Osteoblast (primary cell): ENCODE measurements around the gene ATMIN. TPM values are rescaled to one million over a fixed set of nuclear protein-coding genes. Genes with fewer than 3 reads are reported as not detected.

ENCODE experiments used
- DNase-seq: peaks from one replicate; pipeline ENCODE4 v3.0.0; 2011; ENCODE audit warnings: low spot score, mixed read lengths; ENCODE audit not compliant: insufficient read length; ENCODE audit errors: missing footprints
- H2AFZ ChIP-seq: 2 replicates; pipeline ENCODE4 v1.6.0; 2011; ENCODE audit warnings: mild to moderate bottlenecking, low read length
- H3K27ac ChIP-seq: 2 replicates; pipeline ENCODE4 v1.5.1; 2011; ENCODE audit warnings: mild to moderate bottlenecking, low read depth, low read length, moderate library complexity
- H3K27me3 ChIP-seq: 2 replicates; pipeline ENCODE4 v1.6.0; 2012; ENCODE audit warnings: mild to moderate bottlenecking, control low read depth, inconsistent platforms, low read length, moderate library complexity; ENCODE audit not compliant: insufficient read depth
- H3K36me3 ChIP-seq: 2 replicates; pipeline ENCODE4 v1.5.1; 2011; ENCODE audit warnings: mild to moderate bottlenecking, low read length, control low read depth, moderate library complexity; ENCODE audit not compliant: insufficient read depth
- H3K4me1 ChIP-seq: 2 replicates; pipeline ENCODE4 v1.5.1; 2011; ENCODE audit warnings: mild to moderate bottlenecking, low read length, control low read depth, moderate library complexity; ENCODE audit not compliant: insufficient read depth
- H3K4me2 ChIP-seq: 2 replicates; pipeline ENCODE4 v1.6.0; 2011; ENCODE audit warnings: mild to moderate bottlenecking, low read length; ENCODE audit not compliant: insufficient read depth
- H3K4me3 ChIP-seq: fragments of 200-600 bp; sonication (generic); 3 replicates; pipeline ENCODE4 v1.5.1; 2012; ENCODE audit warnings: mild to moderate bottlenecking, low read length, inconsistent platforms; ENCODE audit not compliant: insufficient read depth
- H3K79me2 ChIP-seq: 2 replicates; pipeline ENCODE4 v1.6.0; 2012; ENCODE audit warnings: mild to moderate bottlenecking, low read length, control low read depth, inconsistent platforms; ENCODE audit not compliant: insufficient read depth
- H3K9me3 ChIP-seq: 2 replicates; pipeline ENCODE4 v1.5.1; 2011; ENCODE audit warnings: low read depth, low read length, control low read depth
- H4K20me1 ChIP-seq: 2 replicates; pipeline ENCODE4 v1.6.0; 2012; ENCODE audit warnings: mild to moderate bottlenecking, low read length, control low read depth; ENCODE audit not compliant: insufficient read depth
- CTCF ChIP-seq: IDR thresholded peaks from 2 replicates; pipeline ENCODE4 v1.5.1; 2011; ENCODE audit warnings: mild to moderate bottlenecking, low read depth, low read length, moderate library complexity; ENCODE audit errors: extremely low read depth
- total RNA-seq: library from RNA; depleted of rRNA; stranded (reverse); fragments of >200 nt; gene quantifications from 2 replicates; pipeline ENCODE4 v1.2.3, GENCODE V29; 2012

ATMIN gene
- total RNA-seq, 1 donor, result 61.2 TPM

DNA sequence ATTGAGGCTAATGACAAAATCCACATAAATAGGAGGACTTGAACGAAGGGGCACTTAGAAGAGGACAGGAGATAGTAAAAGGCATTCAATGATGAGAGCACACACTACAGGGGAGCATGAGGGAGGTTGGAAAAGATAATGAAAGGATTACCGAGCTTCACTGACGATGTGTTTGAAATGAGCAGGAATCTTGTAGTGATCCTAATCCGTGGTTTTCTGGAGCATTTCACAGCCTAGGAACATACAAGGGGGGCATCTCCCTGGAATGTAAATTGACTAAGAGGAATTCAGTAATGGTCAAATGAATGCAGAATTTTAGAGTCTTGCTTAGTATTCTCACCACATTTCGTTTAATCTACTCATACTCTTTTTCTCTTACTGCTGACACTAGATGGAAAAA is 5.2 kb downstream of the ATMIN start:
- no peak for DNase-seq
- Histone ChIP-seq H3K79me2 (peaks cover 45% of the 10 kb centered on the region), H3K4me2 (no peak overlapping the region), H3K27me3 (no peaks in the 10 kb centered on the region), H3K9me3 (no peaks in the 10 kb centered on the region), H4K20me1 (peaks cover 20% of the 10 kb centered on the region), H3K36me3 (peaks cover 50% of the 10 kb centered on the region), H3K4me3 (no peak overlapping the region), H3K4me1 (peaks cover 9% of the 10 kb centered on the region), H2AFZ (no peak overlapping the region), H3K27ac (no peak overlapping the region)
- TF ChIP-seq CTCF, result no peak

DNA sequence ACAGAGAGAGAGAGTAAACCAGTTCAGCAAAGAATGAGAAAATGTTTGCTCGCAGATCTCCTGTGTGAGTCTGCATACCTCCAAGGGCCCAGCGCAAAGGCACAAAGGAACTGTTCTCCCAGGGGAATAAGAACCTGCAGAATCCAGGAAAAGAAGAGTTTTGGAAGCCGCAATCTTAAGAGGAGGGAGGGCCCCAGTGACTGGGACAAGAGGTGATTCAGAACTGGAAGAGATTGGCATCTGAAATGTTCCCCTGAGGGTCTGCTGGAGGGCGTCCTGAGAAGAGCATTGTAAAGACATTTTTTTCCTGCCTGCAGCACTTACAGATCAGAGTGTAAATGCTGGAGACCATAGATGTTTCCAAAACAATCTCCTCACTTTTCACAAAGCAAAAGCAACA is 6.1 kb downstream of the ATMIN start:
- Histone ChIP-seq H3K4me3 (no peak overlapping the region), H3K9me3 (no peaks in the 10 kb centered on the region), H3K4me2 (no peak overlapping the region), H3K36me3 (peaks cover 50% of the 10 kb centered on the region), H2AFZ (no peak overlapping the region), H3K79me2 (peaks cover 40% of the 10 kb centered on the region), H3K27ac (no peak overlapping the region), H3K4me1 (peaks cover 6% of the 10 kb centered on the region), H4K20me1 (peaks cover 16% of the 10 kb centered on the region), H3K27me3 (no peaks in the 10 kb centered on the region)
- no peak for TF ChIP-seq CTCF
- no peak for DNase-seq

DNA sequence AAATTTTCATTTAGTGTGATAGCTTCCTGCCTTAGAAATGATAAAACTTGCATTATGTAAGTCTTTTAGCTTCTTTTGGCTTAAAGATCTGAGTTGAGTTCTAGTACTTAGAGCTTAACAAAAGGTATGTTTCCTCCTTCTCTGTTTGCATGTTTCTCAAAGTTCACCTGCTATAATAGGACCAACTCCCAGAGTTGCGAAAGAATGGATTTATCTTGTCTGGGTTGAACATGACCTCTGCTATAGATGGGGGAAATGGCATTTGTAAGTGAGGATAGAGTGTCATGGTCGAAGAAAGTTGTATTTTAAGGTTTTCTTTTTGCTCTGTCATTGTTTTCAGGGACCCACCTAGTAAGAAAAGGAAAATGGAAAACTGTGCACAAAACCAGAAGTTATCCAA is 7.2 kb downstream of the ATMIN start:
- no peak overlapping the region for H3K4me3 ChIP-seq
- H3K4me2 ChIP-seq, result no peak overlapping the region
- H3K36me3 ChIP-seq, result peaks cover 50% of the 10 kb centered on the region
- no peak for DNase-seq
- H3K79me2 ChIP-seq, result peaks cover 29% of the 10 kb centered on the region
- no peaks in the 10 kb centered on the region for H3K9me3 ChIP-seq
- no peaks in the 10 kb centered on the region for H3K4me1 ChIP-seq
- peaks cover 12% of the 10 kb centered on the region for H4K20me1 ChIP-seq
- no peak for TF ChIP-seq CTCF
- H2AFZ ChIP-seq, result no peak overlapping the region
- H3K27me3 ChIP-seq, result no peaks in the 10 kb centered on the region
- no peak overlapping the region for H3K27ac ChIP-seq

GRCh38 chr16:81053761-81054160 is 18.1 kb downstream of the ATMIN start:
- no peaks in the 10 kb centered on the region for H3K27me3 ChIP-seq
- H3K27ac ChIP-seq, result no peak overlapping the region
- H4K20me1 ChIP-seq, result no peaks in the 10 kb centered on the region
- H3K9me3 ChIP-seq, result peaks cover 3% of the 10 kb centered on the region
- H3K79me2 ChIP-seq, result no peaks in the 10 kb centered on the region
- TF ChIP-seq CTCF, result no peak
- H3K36me3 ChIP-seq, result no peaks in the 10 kb centered on the region
- no peak overlapping the region for H2AFZ ChIP-seq
- H3K4me1 ChIP-seq, result no peaks in the 10 kb centered on the region
- DNase-seq, result no peak
- H3K4me2 ChIP-seq, result no peak overlapping the region
- no peak overlapping the region for H3K4me3 ChIP-seq
